Measurements from ENCODE around the gene HS6ST3.

Gene HS6ST3

GRCh38 chr13:96342852-96343465 lies 253.1 kb downstream of the HS6ST3 start:
- no peak for DNase-seq

GRCh38 chr13:96346921-96347320 lies 257.0 kb downstream of the HS6ST3 start:
- no peak for DNase-seq

- DNase-seq, result no peak
Measured at GRCh38 chr13:96373597-96373996, 283.7 kb downstream of the HS6ST3 start.

GRCh38 chr13:96377835-96378234 lies 287.9 kb downstream of the HS6ST3 start:
- no peak for DNase-seq

- no peak for DNase-seq
Measured at GRCh38 chr13:96379967-96380366, 290.1 kb downstream of the HS6ST3 start.

- no peak for DNase-seq
Measured at GRCh38 chr13:96381681-96382080, 291.8 kb downstream of the HS6ST3 start.

GRCh38 chr13:96388598-96388997 lies 298.7 kb downstream of the HS6ST3 start:
- DNase-seq, result no peak

- DNase-seq, result no peak
Measured at GRCh38 chr13:96391606-96392005, 301.7 kb downstream of the HS6ST3 start.

GRCh38 chr13:96397807-96398206 lies 307.9 kb downstream of the HS6ST3 start:
- no peak for DNase-seq

GRCh38 chr13:96398486-96398885 lies 308.6 kb downstream of the HS6ST3 start:
- DNase-seq, result no peak

GRCh38 chr13:96403241-96403640 lies 313.3 kb downstream of the HS6ST3 start:
- DNase-seq, result no peak

- no peak for DNase-seq
Measured at GRCh38 chr13:96403651-96404050, 313.7 kb downstream of the HS6ST3 start.

GRCh38 chr13:96415831-96416385 lies 326.0 kb downstream of the HS6ST3 start:
- no peak for DNase-seq

GRCh38 chr13:96417939-96418685 lies 328.2 kb downstream of the HS6ST3 start:
- no peak for DNase-seq

GRCh38 chr13:96421314-96421713 lies 331.4 kb downstream of the HS6ST3 start:
- no peak for DNase-seq

GRCh38 chr13:96422002-96422401 lies 332.1 kb downstream of the HS6ST3 start:
- no peak for DNase-seq

- DNase-seq, result no peak
Measured at GRCh38 chr13:96426167-96426566, 336.3 kb downstream of the HS6ST3 start.

GRCh38 chr13:96428911-96429310 lies 339.0 kb downstream of the HS6ST3 start:
- no peak for DNase-seq

- no peak for DNase-seq
Measured at GRCh38 chr13:96431044-96431581, 341.2 kb downstream of the HS6ST3 start.

- no peak for DNase-seq
Measured at GRCh38 chr13:96444676-96445075, 354.8 kb downstream of the HS6ST3 start.

- DNase-seq, result no peak
Measured at GRCh38 chr13:96449920-96450319, 360.0 kb downstream of the HS6ST3 start.

GRCh38 chr13:96450326-96451020 lies 360.6 kb downstream of the HS6ST3 start:
- DNase-seq, result no peak

- DNase-seq, result no peak
Measured at GRCh38 chr13:96454466-96454865, 364.6 kb downstream of the HS6ST3 start.
